ENCODE data around the gene RIPK4.

Gene RIPK4

GRCh38 chr21:41730367-41730765 lies 36.5 kb downstream of the RIPK4 start:
- H3K27ac ChIP-seq, result no peak overlapping the region
- TF ChIP-seq, protein P1, sequence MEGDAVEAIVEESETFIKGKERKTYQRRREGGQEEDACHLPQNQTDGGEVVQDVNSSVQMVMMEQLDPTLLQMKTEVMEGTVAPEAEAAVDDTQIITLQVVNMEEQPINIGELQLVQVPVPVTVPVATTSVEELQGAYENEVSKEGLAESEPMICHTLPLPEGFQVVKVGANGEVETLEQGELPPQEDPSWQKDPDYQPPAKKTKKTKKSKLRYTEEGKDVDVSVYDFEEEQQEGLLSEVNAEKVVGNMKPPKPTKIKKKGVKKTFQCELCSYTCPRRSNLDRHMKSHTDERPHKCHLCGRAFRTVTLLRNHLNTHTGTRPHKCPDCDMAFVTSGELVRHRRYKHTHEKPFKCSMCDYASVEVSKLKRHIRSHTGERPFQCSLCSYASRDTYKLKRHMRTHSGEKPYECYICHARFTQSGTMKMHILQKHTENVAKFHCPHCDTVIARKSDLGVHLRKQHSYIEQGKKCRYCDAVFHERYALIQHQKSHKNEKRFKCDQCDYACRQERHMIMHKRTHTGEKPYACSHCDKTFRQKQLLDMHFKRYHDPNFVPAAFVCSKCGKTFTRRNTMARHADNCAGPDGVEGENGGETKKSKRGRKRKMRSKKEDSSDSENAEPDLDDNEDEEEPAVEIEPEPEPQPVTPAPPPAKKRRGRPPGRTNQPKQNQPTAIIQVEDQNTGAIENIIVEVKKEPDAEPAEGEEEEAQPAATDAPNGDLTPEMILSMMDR (conservative IDR thresholded peaks at IDR 0.05), result no peak
- no peak for TF ChIP-seq ZFX (IDR thresholded peaks at IDR 0.05)

DNA sequence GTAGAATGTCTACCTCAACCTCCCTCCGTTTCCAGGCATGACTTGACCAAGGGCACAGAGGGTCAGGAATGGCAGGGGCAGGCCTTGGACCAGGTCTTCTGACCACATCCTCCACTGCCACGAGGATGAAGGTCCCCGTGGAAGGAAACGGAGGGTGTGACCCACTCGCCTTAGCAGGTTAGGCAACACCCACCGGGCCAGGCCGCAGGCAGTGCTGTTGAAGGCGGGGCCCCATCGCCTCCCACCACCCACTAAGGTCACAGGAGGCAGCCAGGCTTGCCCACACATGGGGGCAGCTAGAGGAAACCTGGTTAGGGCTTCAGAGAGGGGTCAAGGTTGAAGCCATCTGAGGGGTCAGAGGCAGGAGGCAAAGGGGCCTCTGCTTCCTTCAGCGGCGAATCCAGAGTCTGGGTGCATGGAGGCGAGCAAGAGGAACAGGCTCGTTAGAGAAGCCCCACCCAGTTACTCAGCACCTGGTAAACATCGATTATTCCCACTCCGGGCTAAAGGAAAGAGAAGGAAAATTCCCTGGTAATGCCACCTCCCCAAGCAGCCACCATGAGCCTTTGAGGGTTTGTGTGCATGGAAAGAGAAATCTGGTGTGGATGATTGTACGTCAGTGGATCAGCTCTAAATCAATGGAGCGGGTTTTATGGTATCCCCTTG lies 37.0 kb downstream of the RIPK4 start:
- H3K27ac ChIP-seq, result no peak overlapping the region
- TF ChIP-seq ZFX (IDR thresholded peaks at IDR 0.05), result no peak
- TF ChIP-seq, protein P1 (conservative IDR thresholded peaks at IDR 0.05), result no peak

- no peak overlapping the region for H3K27ac ChIP-seq
- no peak for TF ChIP-seq ZFX (IDR thresholded peaks at IDR 0.05)
- TF ChIP-seq, protein P1 (conservative IDR thresholded peaks at IDR 0.05), result no peak
These were observed 38.8 kb downstream of the RIPK4 start for GRCh38 chr21:41727784-41728763.

- no peak overlapping the region for H3K27ac ChIP-seq
- TF ChIP-seq, protein P1 (conservative IDR thresholded peaks at IDR 0.05), result no peak
- TF ChIP-seq ZFX (IDR thresholded peaks at IDR 0.05), result no peak
These were observed 39.7 kb downstream of the RIPK4 start for GRCh38 chr21:41726970-41727783.

GRCh38 chr21:41726630-41726969 lies 40.3 kb downstream of the RIPK4 start:
- H3K27ac ChIP-seq, result no peak overlapping the region
- TF ChIP-seq, protein P1 (conservative IDR thresholded peaks at IDR 0.05), result no peak
- TF ChIP-seq ZFX (IDR thresholded peaks at IDR 0.05), result no peak

GRCh38 chr21:41726058-41726558 lies 40.7 kb downstream of the RIPK4 start:
- TF ChIP-seq ZFX (IDR thresholded peaks at IDR 0.05), result no peak
- TF ChIP-seq, protein P1 (conservative IDR thresholded peaks at IDR 0.05), result no peak
- H3K27ac ChIP-seq, result no peak overlapping the region
